Lower leg skin (tissue), 3 donors: Measurements from ENCODE around the gene RPL41.

Source experiments
- POLR2A ChIP-seq, 2 donors: fragments of 450-650 bp; IDR thresholded peaks; one replicate each; pipeline ENCODE4 v1.6.1; 2016 to 2017; ENCODE audit warnings: antibody characterized with exemption in 2 of 2, mild to moderate bottlenecking in 1 of 2, moderate library complexity in 1 of 2
- TF ChIP-seq, protein P1 (sequence below), 3 donors: fragments of 450-650 bp; IDR thresholded peaks; one replicate each; pipeline ENCODE4 v1.5.1; 2016; ENCODE audit warnings: antibody characterized with exemption in 3 of 3, mild to moderate bottlenecking in 3 of 3, moderate library complexity in 2 of 3

- TF ChIP-seq, protein P1, sequence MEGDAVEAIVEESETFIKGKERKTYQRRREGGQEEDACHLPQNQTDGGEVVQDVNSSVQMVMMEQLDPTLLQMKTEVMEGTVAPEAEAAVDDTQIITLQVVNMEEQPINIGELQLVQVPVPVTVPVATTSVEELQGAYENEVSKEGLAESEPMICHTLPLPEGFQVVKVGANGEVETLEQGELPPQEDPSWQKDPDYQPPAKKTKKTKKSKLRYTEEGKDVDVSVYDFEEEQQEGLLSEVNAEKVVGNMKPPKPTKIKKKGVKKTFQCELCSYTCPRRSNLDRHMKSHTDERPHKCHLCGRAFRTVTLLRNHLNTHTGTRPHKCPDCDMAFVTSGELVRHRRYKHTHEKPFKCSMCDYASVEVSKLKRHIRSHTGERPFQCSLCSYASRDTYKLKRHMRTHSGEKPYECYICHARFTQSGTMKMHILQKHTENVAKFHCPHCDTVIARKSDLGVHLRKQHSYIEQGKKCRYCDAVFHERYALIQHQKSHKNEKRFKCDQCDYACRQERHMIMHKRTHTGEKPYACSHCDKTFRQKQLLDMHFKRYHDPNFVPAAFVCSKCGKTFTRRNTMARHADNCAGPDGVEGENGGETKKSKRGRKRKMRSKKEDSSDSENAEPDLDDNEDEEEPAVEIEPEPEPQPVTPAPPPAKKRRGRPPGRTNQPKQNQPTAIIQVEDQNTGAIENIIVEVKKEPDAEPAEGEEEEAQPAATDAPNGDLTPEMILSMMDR (IDR thresholded peaks at IDR 0.05) = no peak
- TF ChIP-seq POLR2A (IDR thresholded peaks at IDR 0.05) = no peak
Observed at GRCh38 chr12:56163533-56164344, 47.3 kb downstream of the RPL41 start.
